Nucleus accumbens (tissue), 56 donors: ENCODE results near the gene ASB5.
"Not testable (repeated sequence)": the region's sequence is repeated elsewhere in the genome, so short reads cannot be mapped to it uniquely, and the experiment has no call there.

Experiments
- DNase-seq, 56 donors: peaks; one replicate each; lab custom pipeline; 2025; lab: John Stamatoyannopoulos, UW

Gene ASB5

GRCh38 chr4:176226736-176227135 lies 42.3 kb downstream of the ASB5 start:
- no peak for DNase-seq

- DNase-seq, result no peak
Observed at GRCh38 chr4:176223561-176223960, 45.5 kb downstream of the ASB5 start.

- no peak for DNase-seq
Observed at GRCh38 chr4:176222149-176222548, 46.9 kb downstream of the ASB5 start.

GRCh38 chr4:176217510-176217909 lies 51.5 kb downstream of the ASB5 start:
- DNase-seq, result no peak

GRCh38 chr4:176212351-176212750 lies 56.7 kb downstream of the ASB5 start:
- DNase-seq, result not testable (repeated sequence)

GRCh38 chr4:176210579-176211296 lies 58.3 kb downstream of the ASB5 start:
- DNase-seq, result no peak

GRCh38 chr4:176210101-176210500 lies 58.9 kb downstream of the ASB5 start:
- no peak for DNase-seq

GRCh38 chr4:176209535-176209934 lies 59.5 kb downstream of the ASB5 start:
- no peak for DNase-seq

- DNase-seq, result no peak
Observed at GRCh38 chr4:176207839-176208238, 61.2 kb downstream of the ASB5 start.

GRCh38 chr4:176205299-176205698 lies 63.7 kb downstream of the ASB5 start:
- no peak for DNase-seq

- no peak for DNase-seq
Observed at GRCh38 chr4:176198316-176198903, 70.6 kb downstream of the ASB5 start.

- DNase-seq, result peak; percentile 45 to 96 (median 88)
Observed at GRCh38 chr4:176195184-176195978, 73.6 kb downstream of the ASB5 start, which contains the start of gene SPATA4. SPATA4 (minus strand) TSS chr4:176195585; CDS start chr4:176195562, 23 bp downstream.

GRCh38 chr4:176193938-176194337 lies 75.1 kb downstream of the ASB5 start:
- no peak for DNase-seq

- no peak for DNase-seq
Observed at GRCh38 chr4:176193126-176193525, 75.9 kb downstream of the ASB5 start.

- DNase-seq, result no peak
Observed at GRCh38 chr4:176191974-176192373, 77.0 kb downstream of the ASB5 start.

- no peak for DNase-seq
Observed at GRCh38 chr4:176189891-176190795, 78.9 kb downstream of the ASB5 start.

- no peak for DNase-seq
Observed at GRCh38 chr4:176188654-176189053, 80.4 kb downstream of the ASB5 start.

GRCh38 chr4:176187624-176188023 lies 81.4 kb downstream of the ASB5 start:
- DNase-seq, result no peak

GRCh38 chr4:176186671-176187395 lies 82.2 kb downstream of the ASB5 start:
- no peak for DNase-seq

GRCh38 chr4:176186067-176186466 lies 83.0 kb downstream of the ASB5 start:
- no peak for DNase-seq
